Measurements from ENCODE around the gene OSBPL3.
"Not testable (repeated sequence)": the region's sequence is repeated elsewhere in the genome, so short reads cannot be mapped to it uniquely, and the experiment has no call there.

OSBPL3 gene

GRCh38 chr7:24916463-24917040 is 63.4 kb downstream of the OSBPL3 start:
- no peak for FAIRE-seq

GRCh38 chr7:24914465-24914859 is 65.5 kb downstream of the OSBPL3 start:
- FAIRE-seq = no peak

DNA sequence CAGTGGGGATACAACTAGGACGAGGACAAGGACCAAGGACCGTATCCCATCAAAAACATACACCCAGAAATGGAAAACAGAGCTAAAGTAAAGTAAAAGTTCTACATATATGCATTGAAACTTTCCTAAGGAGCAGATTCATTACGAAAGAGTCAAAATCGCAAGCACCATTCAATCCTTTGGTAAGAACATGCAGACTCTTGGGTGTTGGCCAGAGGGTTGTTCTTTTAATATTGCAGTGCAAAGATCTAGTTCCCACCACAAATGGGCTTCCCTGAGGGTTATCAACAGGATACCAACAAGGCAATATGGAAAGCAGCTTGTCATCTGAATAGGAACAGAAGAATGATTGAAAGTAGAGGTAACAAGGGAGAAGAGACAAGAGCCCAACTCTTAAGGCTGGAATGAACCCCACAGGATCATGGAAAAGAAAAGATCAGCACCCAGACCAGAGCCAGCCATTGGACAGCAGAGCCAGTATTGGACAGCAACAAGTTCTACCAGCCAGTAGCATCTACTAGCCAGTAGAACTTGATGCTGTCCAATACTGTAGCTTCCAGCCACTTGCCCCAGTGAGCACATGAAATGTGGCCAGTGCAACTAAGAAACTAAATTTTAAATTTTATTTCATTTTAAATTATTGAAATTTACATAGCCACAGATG is 66.0 kb downstream of the OSBPL3 start:
- no peak for FAIRE-seq

GRCh38 chr7:24912874-24913514 is 67.0 kb downstream of the OSBPL3 start:
- FAIRE-seq = no peak

DNA sequence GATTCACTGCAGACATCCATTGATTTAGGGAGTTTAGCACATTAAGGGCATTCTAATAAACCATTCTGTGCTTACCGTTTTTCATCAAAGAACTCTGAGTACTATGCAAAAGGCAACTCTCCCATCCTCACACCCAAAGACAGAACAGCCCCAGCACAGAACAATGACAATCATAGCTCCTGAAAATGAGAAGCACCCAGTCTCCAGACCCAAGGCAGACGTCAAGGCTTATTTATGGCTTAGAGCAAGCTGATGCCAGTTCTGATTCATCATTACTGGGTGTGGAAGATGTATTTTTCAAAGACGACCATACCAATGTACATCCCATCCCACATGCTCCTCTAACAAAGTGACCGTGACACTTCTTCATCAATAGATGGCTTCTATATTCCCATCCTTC is 67.6 kb downstream of the OSBPL3 start:
- no peak for FAIRE-seq

DNA sequence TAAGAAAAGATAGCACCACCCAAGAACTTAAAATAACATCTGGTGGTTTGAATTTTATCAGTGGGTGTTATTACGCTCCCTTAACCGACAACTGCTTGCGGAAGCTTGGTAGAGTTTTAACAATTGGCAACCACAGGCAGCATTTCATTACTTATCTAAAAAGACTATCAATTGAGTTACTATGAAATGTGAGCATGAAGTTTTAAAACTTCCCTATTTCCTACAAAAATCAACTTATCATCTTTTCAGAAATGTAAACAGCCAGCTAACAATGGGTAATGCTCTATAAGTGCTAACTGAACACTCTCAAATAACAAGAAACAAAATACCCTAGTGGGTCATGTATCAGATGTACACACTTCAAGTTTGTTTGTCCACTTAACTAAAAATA is 68.8 kb downstream of the OSBPL3 start:
- no peak for FAIRE-seq

- FAIRE-seq = no peak
Observed at GRCh38 chr7:24910551-24911212, 69.3 kb downstream of the OSBPL3 start.

GRCh38 chr7:24908727-24909126 is 71.3 kb downstream of the OSBPL3 start:
- FAIRE-seq = no peak

- no peak for FAIRE-seq
Observed at GRCh38 chr7:24908166-24908565, 71.8 kb downstream of the OSBPL3 start.

- no peak for FAIRE-seq
Observed at GRCh38 chr7:24907311-24907886, 72.6 kb downstream of the OSBPL3 start.

GRCh38 chr7:24905996-24906770 is 73.8 kb downstream of the OSBPL3 start:
- no peak for FAIRE-seq

DNA sequence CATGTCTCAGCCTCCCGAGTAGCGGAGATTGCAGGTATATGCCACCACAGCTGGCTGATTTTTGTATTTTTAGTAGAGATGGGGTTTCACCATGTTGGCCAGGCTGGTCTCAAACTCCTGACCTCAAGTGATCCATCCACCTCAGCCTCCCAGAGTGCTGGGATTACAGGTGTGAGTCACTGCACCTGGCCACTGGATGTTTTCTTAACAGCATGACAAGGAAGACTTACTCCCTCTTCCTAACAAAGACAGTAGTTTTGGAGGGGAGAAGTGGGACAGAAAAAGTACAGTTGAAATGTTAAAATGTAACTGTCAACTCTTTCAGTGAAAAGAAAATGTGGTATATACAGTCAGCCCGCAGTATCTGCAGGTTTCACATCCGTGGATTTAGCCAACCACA is 76.0 kb downstream of the OSBPL3 start:
- FAIRE-seq = not testable (repeated sequence)

DNA sequence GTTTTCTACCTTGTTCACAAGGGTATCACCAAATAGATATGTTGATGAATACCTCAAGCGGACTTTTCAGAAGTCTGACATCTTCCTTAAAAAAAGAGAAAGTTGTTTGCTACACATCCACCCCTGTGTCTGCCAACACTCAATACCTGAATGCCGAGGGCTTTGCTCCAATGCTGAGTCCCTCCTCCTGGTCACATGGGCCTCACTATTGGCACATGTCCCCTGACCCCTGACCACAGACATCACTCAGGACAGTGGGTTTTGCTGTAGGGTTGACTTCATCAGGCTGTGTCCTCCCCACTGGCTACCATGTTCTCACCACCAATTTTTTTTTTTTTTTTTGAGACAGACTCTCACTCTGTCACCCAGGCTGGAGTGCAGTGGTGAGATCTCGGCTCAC is 76.4 kb downstream of the OSBPL3 start:
- no peak for FAIRE-seq

DNA sequence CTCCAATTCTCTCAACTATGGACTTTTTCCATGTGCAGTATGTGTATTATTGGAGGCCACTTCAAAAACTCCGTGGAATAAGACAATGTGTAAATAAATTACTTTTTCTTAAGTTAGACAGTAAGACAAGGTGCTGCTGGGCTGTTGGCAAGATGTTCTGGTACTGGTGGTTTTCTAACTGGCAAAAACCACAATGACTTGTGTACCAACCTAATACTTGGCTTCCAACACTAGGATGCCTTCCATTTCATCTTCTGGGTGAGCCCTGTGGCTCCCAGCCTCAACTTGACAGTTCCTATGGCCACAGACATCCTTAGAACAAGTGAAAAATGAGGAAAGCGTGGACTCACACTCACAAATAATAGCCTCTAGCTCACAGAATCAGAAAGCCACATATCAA is 77.0 kb downstream of the OSBPL3 start:
- FAIRE-seq = no peak

- FAIRE-seq = no peak
Observed at GRCh38 chr7:24902276-24902675, 77.7 kb downstream of the OSBPL3 start.

- no peak for FAIRE-seq
Observed at GRCh38 chr7:24899905-24900304, 80.1 kb downstream of the OSBPL3 start.

GRCh38 chr7:24899161-24899560 is 80.8 kb downstream of the OSBPL3 start:
- no peak for FAIRE-seq

- FAIRE-seq = no peak
Observed at GRCh38 chr7:24898691-24899090, 81.3 kb downstream of the OSBPL3 start.

GRCh38 chr7:24896031-24896501 is 83.9 kb downstream of the OSBPL3 start:
- no peak for FAIRE-seq

- FAIRE-seq = no peak
Observed at GRCh38 chr7:24894429-24895221, 85.4 kb downstream of the OSBPL3 start.

DNA sequence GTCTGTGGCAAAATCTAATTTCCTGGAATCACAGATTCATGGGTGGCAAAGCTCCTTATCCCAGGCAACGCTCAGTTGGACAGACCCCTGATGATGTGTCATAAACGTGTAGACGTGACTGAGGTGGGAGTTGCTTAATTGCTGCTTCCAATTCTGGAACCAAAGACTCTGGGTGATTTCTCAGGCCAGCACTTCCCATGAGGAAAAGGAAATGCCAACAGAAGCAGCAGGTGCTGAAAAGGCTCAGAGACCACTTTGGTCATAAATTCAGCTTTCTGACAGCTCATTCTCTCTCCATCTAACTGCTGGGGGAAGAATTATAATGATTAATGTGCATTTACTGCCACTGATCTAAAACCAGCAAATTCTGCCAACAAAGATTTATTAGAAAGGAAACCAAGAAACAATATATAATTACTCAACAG is 88.7 kb downstream of the OSBPL3 start:
- no peak for FAIRE-seq

DNA sequence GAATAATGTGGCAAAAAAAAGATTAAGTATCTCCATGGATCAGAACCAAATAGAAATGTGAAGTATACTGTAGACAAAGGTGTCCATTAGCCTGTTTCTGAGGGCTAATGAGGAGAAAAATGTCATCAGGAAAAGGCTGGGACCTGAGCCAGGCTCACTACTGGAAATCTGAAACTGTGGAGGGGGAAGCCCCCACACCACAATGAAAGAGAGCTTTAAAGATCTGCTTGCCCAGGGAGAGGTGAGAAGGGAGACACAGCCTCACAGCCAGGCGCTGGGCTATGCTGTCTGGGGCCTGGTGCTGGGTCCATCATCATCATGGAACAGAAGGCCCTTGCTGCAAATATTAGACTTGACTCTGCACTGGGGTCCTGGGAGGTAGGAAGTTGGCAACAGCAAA is 90.4 kb downstream of the OSBPL3 start:
- no peak for FAIRE-seq
